Measurements from ENCODE around the gene TWIST2. TPM values are rescaled to one million over a fixed set of nuclear protein-coding genes. Genes with fewer than 3 reads are reported as not detected.

TWIST2 gene
- total and polyA plus RNA-seq, 7 donors, result 0.92 to 92.2 (median 53.9) TPM

- TF ChIP-seq EP300 (IDR thresholded peaks at IDR 0.05) (no peak), CTCF (IDR thresholded peaks at IDR 0.05) (no peak), POLR2AphosphoS5 (IDR thresholded peaks at IDR 0.05) (no peak), POLR2A (IDR thresholded peaks at IDR 0.05) (no peak)
- intact Hi-C loops (cut with DNase I), result no loop called here
- peaks cover 0 to 7% (median 1%) of the 10 kb centered on the region in 4 donors for H3K4me1 ChIP-seq
- no peak overlapping the region for H3K4me3 ChIP-seq
- H3K27ac ChIP-seq, result no peak overlapping the region
- WGBS, 2 donors, result 79 to 92% methylated on average over 1 of the region's 1 CpG
- no peak for DNase-seq
- H3K36me3 ChIP-seq, result no peaks in the 10 kb centered on the region
- H3K27me3 ChIP-seq, result peaks cover 0 to 4% (median 0%) of the 10 kb centered on the region in 3 donors
- H3K9me3 ChIP-seq, result no peaks in the 10 kb centered on the region
Measured at GRCh38 chr2:238820197-238820596, 27.7 kb upstream of the TWIST2 start.

GRCh38 chr2:238820916-238821315 lies 27.0 kb upstream of the TWIST2 start:
- intact Hi-C loops (cut with DNase I), result no loop called here
- no peak overlapping the region for H3K27ac ChIP-seq
- H3K36me3 ChIP-seq, result no peaks in the 10 kb centered on the region
- H3K4me1 ChIP-seq, result peaks cover 0 to 7% (median 1%) of the 10 kb centered on the region in 4 donors
- DNase-seq, result no peak
- TF ChIP-seq CTCF (IDR thresholded peaks at IDR 0.05), result no peak
- TF ChIP-seq POLR2A (IDR thresholded peaks at IDR 0.05), result no peak
- no peak for TF ChIP-seq POLR2AphosphoS5 (IDR thresholded peaks at IDR 0.05)
- no peak for TF ChIP-seq EP300 (IDR thresholded peaks at IDR 0.05)
- no peak overlapping the region for H3K4me3 ChIP-seq
- no peaks in the 10 kb centered on the region for H3K9me3 ChIP-seq
- 63 to 65% methylated on average over 6 of the region's 6 CpGs for WGBS, 2 donors
- H3K27me3 ChIP-seq, result peaks cover 0 to 4% (median 0%) of the 10 kb centered on the region in 3 donors

GRCh38 chr2:238821391-238821790 lies 26.5 kb upstream of the TWIST2 start:
- intact Hi-C loops (cut with DNase I), result no loop called here
- no peak for DNase-seq
- Histone ChIP-seq H3K27me3 (peaks cover 0 to 4% (median 0%) of the 10 kb centered on the region in 3 donors), H3K4me1 (peaks cover 0 to 7% (median 1%) of the 10 kb centered on the region in 4 donors), H3K36me3 (no peaks in the 10 kb centered on the region), H3K4me3 (no peak overlapping the region), H3K27ac (no peak overlapping the region), H3K9me3 (no peaks in the 10 kb centered on the region)
- TF ChIP-seq CTCF (IDR thresholded peaks at IDR 0.05) (no peak), POLR2AphosphoS5 (IDR thresholded peaks at IDR 0.05) (peak in 3 of 4 donors; percentile 46 to 69 (median 58))
- WGBS, 2 donors, result 53 to 60% methylated on average over 9 of the region's 9 CpGs

- no peaks in the 10 kb centered on the region for H3K36me3 ChIP-seq
- TF ChIP-seq CTCF (IDR thresholded peaks at IDR 0.05) (no peak), POLR2AphosphoS5 (IDR thresholded peaks at IDR 0.05) (no peak), POLR2A (IDR thresholded peaks at IDR 0.05) (no peak), EP300 (IDR thresholded peaks at IDR 0.05) (no peak)
- intact Hi-C loops (cut with DNase I), result no loop called here
- H3K27me3 ChIP-seq, result peaks cover 0 to 4% (median 0%) of the 10 kb centered on the region in 3 donors
- no peaks in the 10 kb centered on the region for H3K9me3 ChIP-seq
- WGBS, 2 donors, result 73 to 80% methylated on average over 10 of the region's 10 CpGs
- no peak overlapping the region for H3K4me3 ChIP-seq
- H3K27ac ChIP-seq, result no peak overlapping the region
- peaks cover 0 to 7% (median 1%) of the 10 kb centered on the region in 4 donors for H3K4me1 ChIP-seq
- no peak for DNase-seq
Measured at GRCh38 chr2:238821944-238822670, 25.8 kb upstream of the TWIST2 start.
